GM23338 (cell line): Measurements from ENCODE around the gene POMGNT1. TPM values are rescaled to one million over a fixed set of nuclear protein-coding genes. Genes with fewer than 3 reads are reported as not detected.

Experiments
- ATAC-seq: fragments of 200-7000 bp; cut with Tn5 transposase; 3 replicates; pipeline ENCODE4 v1.9.1; 2020
- DNase-seq: peaks from one replicate; pipeline ENCODE4 v3.0.0-alpha.2; 2015; ENCODE audit warnings: low spot score
- H2AFZ ChIP-seq: fragments of 200-600 bp; sonication (generic); 2 replicates; pipeline ENCODE4 v1.8.0; 2016; ENCODE audit warnings: antibody characterized with exemption, mild to moderate bottlenecking, moderate library complexity
- H3F3A ChIP-seq: fragments of 200-600 bp; sonication (generic); replicated peaks from 2 replicates; pipeline ENCODE4 v1.8.0; 2017; ENCODE audit warnings: antibody characterized with exemption, mixed run types, low read depth
- H3K27ac ChIP-seq: fragments of 200-600 bp; sonication (generic); 2 replicates; pipeline ENCODE4 v1.6.1; 2016; ENCODE audit warnings: low read depth
- H3K27me3 ChIP-seq: fragments of 200-600 bp; sonication (generic); 2 replicates; pipeline ENCODE4 v1.8.0; 2016; ENCODE audit warnings: mild to moderate bottlenecking, mixed run types, moderate library complexity; ENCODE audit not compliant: insufficient read depth
- H3K36me3 ChIP-seq: fragments of 200-600 bp; sonication (generic); 2 replicates; pipeline ENCODE4 v1.8.0; 2016; ENCODE audit warnings: mild to moderate bottlenecking; ENCODE audit not compliant: insufficient read depth
- H3K4me1 ChIP-seq: fragments of 200-600 bp; sonication (generic); 2 replicates; pipeline ENCODE4 v1.8.0; 2016; ENCODE audit warnings: mild to moderate bottlenecking, moderate library complexity; ENCODE audit not compliant: insufficient read depth
- H3K4me2 ChIP-seq: fragments of 200-600 bp; sonication (generic); 2 replicates; pipeline ENCODE4 v1.7.1; 2017; ENCODE audit warnings: mixed run types
- H3K4me3 ChIP-seq: fragments of 200-600 bp; sonication (generic); 2 replicates; pipeline ENCODE4 v1.6.1; 2016; ENCODE audit warnings: mixed run types
- H3K79me2 ChIP-seq: fragments of 200-600 bp; sonication (generic); replicated peaks from 2 replicates; pipeline ENCODE4 v1.8.0; 2017; ENCODE audit warnings: mild to moderate bottlenecking; ENCODE audit not compliant: insufficient read depth
- H3K9me2 ChIP-seq: fragments of 200-600 bp; sonication (generic); 2 replicates; pipeline ENCODE4 v1.8.0; 2017; ENCODE audit not compliant: insufficient read depth
- H4K20me1 ChIP-seq: fragments of 200-600 bp; sonication (generic); replicated peaks from 2 replicates; pipeline ENCODE4 v1.8.0; 2017; ENCODE audit warnings: mild to moderate bottlenecking; ENCODE audit not compliant: insufficient read depth
- H3K27ac Mint-ChIP-seq: 2 replicates; pipeline ENCODE4 v1.8.0; 2020; ENCODE audit warnings: inconsistent platforms, mild to moderate bottlenecking, moderate library complexity, mixed read lengths
- H3K27me3 Mint-ChIP-seq: 3 replicates; pipeline ENCODE4 v1.8.0; 2022; ENCODE audit warnings: low read depth, mild to moderate bottlenecking, moderate library complexity, mixed read lengths, inconsistent platforms; ENCODE audit not compliant: insufficient read depth, poor library complexity
- H3K36me3 Mint-ChIP-seq: 3 replicates; pipeline ENCODE4 v1.8.0; 2021; ENCODE audit warnings: low read depth, mild to moderate bottlenecking, inconsistent platforms, moderate library complexity, mixed read lengths
- H3K4me1 Mint-ChIP-seq: 3 replicates; pipeline ENCODE4 v1.8.0; 2020; ENCODE audit warnings: mild to moderate bottlenecking, inconsistent platforms, mixed read lengths
- H3K4me3 Mint-ChIP-seq: 3 replicates; pipeline ENCODE4 v1.8.0; 2021; ENCODE audit warnings: moderate library complexity, mild to moderate bottlenecking, inconsistent platforms, mixed read lengths
- H3K9me3 Mint-ChIP-seq: 3 replicates; pipeline ENCODE4 v1.8.0; 2020; ENCODE audit warnings: moderate library complexity, mild to moderate bottlenecking, inconsistent platforms, mixed read lengths
- ETS1 ChIP-seq: IDR thresholded peaks from 2 replicates; pipeline ENCODE4 v1.6.1; 2016; ENCODE audit warnings: antibody characterized with exemption
- EZH2 ChIP-seq: fragments of 200-600 bp; sonication (generic); IDR thresholded peaks from one replicate; pipeline ENCODE4 v1.8.0; 2017; ENCODE audit warnings: antibody characterized with exemption, mild to moderate bottlenecking, low read depth; ENCODE audit not compliant: unreplicated experiment
- REST ChIP-seq: IDR thresholded peaks from one replicate; pipeline ENCODE4 v1.6.1; 2018; ENCODE audit warnings: antibody characterized with exemption; ENCODE audit not compliant: unreplicated experiment
- STAT1 ChIP-seq: IDR thresholded peaks from one replicate; pipeline ENCODE4 v1.6.1; 2016; ENCODE audit warnings: antibody characterized with exemption; ENCODE audit not compliant: unreplicated experiment
- ZNF462 ChIP-seq: fragments of 250-450 bp; sonication (Bioruptor Pico); IDR thresholded peaks from 2 replicates; pipeline ENCODE4 v1.5.0; 2020; ENCODE audit warnings: mild to moderate bottlenecking, moderate library complexity
- polyA plus RNA-seq: library from polyadenylated mRNA; unstranded; fragments of >200 nt; fragmentation: Nextera tagmentation; extraction: Ambion mirVana; gene quantifications from 2 replicates; pipeline ENCODE4 v1.2.1, GENCODE V29; 2016
- total RNA-seq: library from RNA; depleted of rRNA; stranded (reverse); fragments of >200 nt; shearing (Covaris generic); gene quantifications from 2 replicates; pipeline ENCODE4 v1.2.3, GENCODE V29; 2014

POMGNT1 gene
- total and polyA plus RNA-seq, 2 experiments from 2014 or later: 24.3 to 32.1 TPM

- Histone ChIP-seq H4K20me1 (no peaks in the 10 kb centered on the region), H3K4me2 (no peak overlapping the region), H3K4me3 (no peak overlapping the region), H2AFZ (no peak overlapping the region), H3K27ac (no peak overlapping the region), H3K79me2 (no peaks in the 10 kb centered on the region), H3K36me3 (no peaks in the 10 kb centered on the region), H3K4me1 (no peaks in the 10 kb centered on the region), H3F3A (no peaks in the 10 kb centered on the region), H3K27me3 (no peaks in the 10 kb centered on the region), H3K9me2 (no peaks in the 10 kb centered on the region)
- Mint-ChIP-seq H3K9me3 (no peaks in the 10 kb centered on the region), H3K4me1 (no peaks in the 10 kb centered on the region), H3K36me3 (no peaks in the 10 kb centered on the region), H3K4me3 (no peak overlapping the region), H3K27me3 (no peaks in the 10 kb centered on the region), H3K27ac (no peak overlapping the region)
- ATAC-seq (no peak), DNase-seq (no peak)
- TF ChIP-seq EZH2 (no peak), STAT1 (no peak), ZNF462 (no peak), REST (no peak), ETS1 (no peak)
Measured at GRCh38 chr1:46160212-46160611, 38.0 kb downstream of the POMGNT1 start.
